Right lobe of liver (tissue), 4 donors: Measurements from ENCODE around the gene PRKCQ.

Experiments
- CTCF ChIP-seq, 4 donors: fragments of 200-600 bp in 3 of 4; fragments of 450-650 bp in 1 of 4; IDR thresholded peaks; one replicate each; pipeline versions ENCODE4 v1.5.1 to v1.8.0; 2016 to 2022; ENCODE audit warnings: antibody characterized with exemption in 4 of 4, mild to moderate bottlenecking in 2 of 4
- POLR2A ChIP-seq: fragments of 450-650 bp; IDR thresholded peaks from one replicate; pipeline ENCODE4 v1.6.1; 2017; ENCODE audit warnings: antibody characterized with exemption, mild to moderate bottlenecking
- donor health status: DM: no; HTN: no; CAD: no.
- donor health status: DM: no; HTN: no; CAD: no.
- donor health status: DM: no; HTN: yes; CAD: no.

DNA sequence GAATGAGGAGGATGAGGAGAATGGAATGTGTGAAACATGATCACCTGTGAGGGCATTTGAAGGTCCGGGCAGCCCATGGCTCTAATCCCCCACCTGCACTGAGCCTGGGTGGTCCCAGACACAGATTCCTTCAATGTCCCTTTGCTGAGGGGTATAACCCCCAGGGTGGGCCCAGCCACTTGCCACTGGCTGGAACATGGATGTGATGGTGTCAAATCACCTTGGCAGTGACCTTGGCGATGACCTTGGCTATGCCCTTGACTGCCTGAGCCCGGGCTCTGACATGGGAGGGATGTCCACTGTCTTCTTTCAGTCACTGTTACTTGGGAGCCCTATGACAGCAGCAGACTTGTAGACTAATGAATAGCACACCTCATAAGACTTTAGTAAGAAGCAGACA lies 44.0 kb downstream of the PRKCQ start:
- TF ChIP-seq CTCF (IDR thresholded peaks at IDR 0.05) = no peak
- no peak for TF ChIP-seq POLR2A
